HEK293 (cell line): ENCODE data around the gene TLL1.

Source experiments
- CTCF ChIA-PET: fragments of 350-600 bp; formaldehyde crosslinking; extraction: SDS; loops from one replicate; lab custom pipeline; 2021; ENCODE audit warnings: antibody characterized with exemption; lab: Yijun Ruan, JAX
- POLR2A ChIA-PET: fragments of 300-600 bp; formaldehyde crosslinking; extraction: SDS; loops from one replicate; lab custom pipeline; 2020; ENCODE audit warnings: antibody characterized with exemption, inconsistent platforms; lab: Yijun Ruan, JAX
- H3K27ac ChIP-seq: fragments of 200-500 bp; sonication (Bioruptor generic); 2 replicates; pipeline ENCODE4 v1.5.1; 2014; ENCODE audit warnings: low read depth, low read length, control low read depth, inconsistent platforms; ENCODE audit errors: extremely low read depth
- H3K36me3 ChIP-seq, 2 experiments: fragments of 200-500 bp in 1 of 2; sonication (Bioruptor generic) in 1 of 2; 1 replicate in 1 of 2; 2 replicates in 1 of 2; pipeline ENCODE4 v1.5.1; 2014 to 2017; ENCODE audit warnings: inconsistent platforms in 2 of 2, low read length in 2 of 2; ENCODE audit not compliant: control insufficient read depth in 2 of 2, insufficient read depth in 1 of 2
- H3K4me1 ChIP-seq: fragments of 200-500 bp; sonication (Bioruptor generic); 2 replicates; pipeline ENCODE4 v1.5.1; 2014; ENCODE audit warnings: mild to moderate bottlenecking, low read length, inconsistent platforms; ENCODE audit not compliant: control insufficient read depth, insufficient read depth
- H3K4me3 ChIP-seq: 2 replicates; pipeline ENCODE4 v1.5.1; 2011; ENCODE audit warnings: low read depth, mild to moderate bottlenecking, control low read depth, low read length, moderate library complexity
- H3K9me3 ChIP-seq: fragments of 200-500 bp; sonication (Bioruptor generic); 2 replicates; pipeline ENCODE4 v1.5.1; 2014; ENCODE audit warnings: low read depth, low read length, inconsistent platforms; ENCODE audit not compliant: control insufficient read depth, insufficient read depth
- KLF16 ChIP-seq: fragments of 450-650 bp; formaldehyde crosslinking; IDR thresholded peaks from 2 replicates; pipeline ENCODE4 v1.5.1; 2017; ENCODE audit warnings: missing biosample characterization, missing genetic modification characterization
- MZF1 ChIP-seq: fragments of 450-650 bp; formaldehyde crosslinking; IDR thresholded peaks from 2 replicates; pipeline ENCODE4 v1.5.1; 2017; ENCODE audit warnings: missing biosample characterization, missing genetic modification characterization, borderline replicate concordance
- ZBTB48 ChIP-seq: fragments of 450-650 bp; formaldehyde crosslinking; IDR thresholded peaks from 2 replicates; pipeline ENCODE4 v1.5.1; 2016; ENCODE audit warnings: missing biosample characterization, missing genetic modification characterization
- ZNF19 ChIP-seq: fragments of 450-650 bp; formaldehyde crosslinking; IDR thresholded peaks from 2 replicates; pipeline ENCODE4; 2016; ENCODE audit warnings: missing biosample characterization, missing genetic modification characterization, low read depth
- ZNF211 ChIP-seq: fragments of 450-650 bp; formaldehyde crosslinking; IDR thresholded peaks from 2 replicates; pipeline ENCODE4 v1.5.1; 2016; ENCODE audit warnings: low read depth, missing biosample characterization, missing genetic modification characterization
- ZNF214 ChIP-seq: fragments of 450-650 bp; formaldehyde crosslinking; IDR thresholded peaks from 2 replicates; pipeline ENCODE4 v1.5.1; 2017; ENCODE audit warnings: missing biosample characterization, mild to moderate bottlenecking, missing genetic modification characterization, borderline replicate concordance
- ZNF221 ChIP-seq: fragments of 450-650 bp; formaldehyde crosslinking; IDR thresholded peaks from 2 replicates; pipeline ENCODE4 v1.5.1; 2017; ENCODE audit warnings: missing biosample characterization, missing genetic modification characterization, borderline replicate concordance
- ZNF239 ChIP-seq: fragments of 450-650 bp; formaldehyde crosslinking; IDR thresholded peaks from 2 replicates; pipeline ENCODE4 v1.5.1; 2016; ENCODE audit warnings: missing biosample characterization, missing genetic modification characterization
- ZNF274 ChIP-seq, 2 experiments: fragments of 200-500 bp in 1 of 2; fragments of 450-650 bp in 1 of 2; sonication (Bioruptor generic) in 1 of 2; formaldehyde crosslinking in 1 of 2; IDR thresholded peaks; 2 replicates each; pipeline versions ENCODE4 v1.5.1 to v1.6.1; 2014 to 2016; ENCODE audit warnings: borderline replicate concordance in 1 of 2, inconsistent platforms in 1 of 2, low read length in 1 of 2, missing biosample characterization in 1 of 2, missing genetic modification characterization in 1 of 2
- ZNF292 ChIP-seq: fragments of 450-650 bp; formaldehyde crosslinking; IDR thresholded peaks from 2 replicates; pipeline ENCODE4 v1.5.1; 2016; ENCODE audit warnings: low read depth, missing biosample characterization, missing genetic modification characterization, borderline replicate concordance
- ZNF416 ChIP-seq: fragments of 450-650 bp; formaldehyde crosslinking; IDR thresholded peaks from 2 replicates; pipeline ENCODE4 v1.5.1; 2016; ENCODE audit warnings: missing biosample characterization, missing genetic modification characterization
- ZNF596 ChIP-seq: fragments of 450-650 bp; IDR thresholded peaks from 2 replicates; pipeline ENCODE4 v1.5.0; 2018; ENCODE audit warnings: missing biosample characterization, mild to moderate bottlenecking, missing genetic modification characterization, moderate library complexity
- ZNF610 ChIP-seq: fragments of 450-650 bp; formaldehyde crosslinking; IDR thresholded peaks from 2 replicates; pipeline ENCODE4 v1.5.1; 2016; ENCODE audit warnings: missing biosample characterization, missing genetic modification characterization, borderline replicate concordance
- ZNF76 ChIP-seq: fragments of 450-650 bp; formaldehyde crosslinking; IDR thresholded peaks from 2 replicates; pipeline ENCODE4; 2016; ENCODE audit warnings: low read depth, missing biosample characterization, missing genetic modification characterization, borderline replicate concordance
- ZNF777 ChIP-seq: fragments of 450-650 bp; formaldehyde crosslinking; IDR thresholded peaks from 2 replicates; pipeline ENCODE4 v1.5.1; 2017; ENCODE audit warnings: missing biosample characterization, missing genetic modification characterization, borderline replicate concordance
- TF ChIP-seq, protein P1 (sequence below): fragments of 450-650 bp; formaldehyde crosslinking; IDR thresholded peaks from 2 replicates; pipeline ENCODE4 v1.5.1; 2017; ENCODE audit warnings: missing biosample characterization, missing genetic modification characterization
- TF ChIP-seq, protein P2 (sequence below): fragments of 450-650 bp; formaldehyde crosslinking; IDR thresholded peaks from 2 replicates; pipeline ENCODE4 v1.5.1; 2016; ENCODE audit warnings: missing biosample characterization, missing genetic modification characterization
- TF ChIP-seq, protein P3 (sequence below): fragments of 450-650 bp; formaldehyde crosslinking; IDR thresholded peaks from 2 replicates; pipeline ENCODE4 v1.5.1; 2017; ENCODE audit warnings: missing biosample characterization, missing genetic modification characterization
- TF ChIP-seq, protein P4 (sequence below): fragments of 450-650 bp; formaldehyde crosslinking; IDR thresholded peaks from 2 replicates; pipeline ENCODE4 v1.5.1; 2016; ENCODE audit warnings: missing biosample characterization, missing genetic modification characterization

The TLL1 gene

DNA sequence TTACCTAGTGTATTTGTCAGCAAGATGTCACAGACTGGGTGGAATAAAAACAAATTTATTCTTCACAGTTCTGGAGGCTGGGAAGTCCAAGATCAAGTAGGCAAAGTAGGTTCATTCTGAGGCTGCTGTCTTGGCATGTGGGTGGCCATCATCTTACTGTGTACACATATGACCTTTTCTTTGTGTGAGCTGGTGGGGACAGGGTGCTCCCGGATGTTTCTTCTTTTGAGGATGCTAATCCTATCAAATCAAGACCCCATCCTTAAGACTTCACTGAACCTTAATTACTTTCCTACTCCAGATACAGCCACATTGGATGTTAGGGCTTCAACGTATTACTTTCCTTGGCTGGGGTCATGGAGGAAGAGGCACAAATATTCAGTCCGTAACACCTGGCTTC, 74.0 kb downstream of the TLL1 start:
- no peak overlapping the region for H3K4me3 ChIP-seq
- no peak overlapping the region for H3K27ac ChIP-seq
- no peaks in the 10 kb centered on the region for H3K36me3 ChIP-seq
- ChIA-PET CTCF (interaction anchor here (0.5 kb wide), 1 partner anchor 385 kb away, joined by 3 read pairs; no protein-coding TSS in a partner anchor), POLR2A (no interaction called here)
- H3K4me1 ChIP-seq = no peaks in the 10 kb centered on the region
- H3K9me3 ChIP-seq = no peaks in the 10 kb centered on the region
- no peak for TF ChIP-seq ZNF596
- no peak for TF ChIP-seq ZNF19 (tag by site-specific recombination)
- TF ChIP-seq, protein P1, sequence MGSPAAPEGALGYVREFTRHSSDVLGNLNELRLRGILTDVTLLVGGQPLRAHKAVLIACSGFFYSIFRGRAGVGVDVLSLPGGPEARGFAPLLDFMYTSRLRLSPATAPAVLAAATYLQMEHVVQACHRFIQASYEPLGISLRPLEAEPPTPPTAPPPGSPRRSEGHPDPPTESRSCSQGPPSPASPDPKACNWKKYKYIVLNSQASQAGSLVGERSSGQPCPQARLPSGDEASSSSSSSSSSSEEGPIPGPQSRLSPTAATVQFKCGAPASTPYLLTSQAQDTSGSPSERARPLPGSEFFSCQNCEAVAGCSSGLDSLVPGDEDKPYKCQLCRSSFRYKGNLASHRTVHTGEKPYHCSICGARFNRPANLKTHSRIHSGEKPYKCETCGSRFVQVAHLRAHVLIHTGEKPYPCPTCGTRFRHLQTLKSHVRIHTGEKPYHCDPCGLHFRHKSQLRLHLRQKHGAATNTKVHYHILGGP (tag by site-specific recombination) = no peak
- TF ChIP-seq ZNF211 (tag by site-specific recombination) = no peak
- no peak for TF ChIP-seq KLF16 (tag by site-specific recombination)
- TF ChIP-seq, protein P2, sequence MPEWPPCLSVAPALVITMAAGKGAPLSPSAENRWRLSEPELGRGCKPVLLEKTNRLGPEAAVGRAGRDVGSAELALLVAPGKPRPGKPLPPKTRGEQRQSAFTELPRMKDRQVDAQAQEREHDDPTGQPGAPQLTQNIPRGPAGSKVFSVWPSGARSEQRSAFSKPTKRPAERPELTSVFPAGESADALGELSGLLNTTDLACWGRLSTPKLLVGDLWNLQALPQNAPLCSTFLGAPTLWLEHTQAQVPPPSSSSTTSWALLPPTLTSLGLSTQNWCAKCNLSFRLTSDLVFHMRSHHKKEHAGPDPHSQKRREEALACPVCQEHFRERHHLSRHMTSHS = no peak
- TF ChIP-seq ZBTB48 = no peak
- no peak for TF ChIP-seq ZNF239 (tag by site-specific recombination)
- TF ChIP-seq ZNF214 (tag by site-specific recombination) = no peak
- TF ChIP-seq, protein P3, sequence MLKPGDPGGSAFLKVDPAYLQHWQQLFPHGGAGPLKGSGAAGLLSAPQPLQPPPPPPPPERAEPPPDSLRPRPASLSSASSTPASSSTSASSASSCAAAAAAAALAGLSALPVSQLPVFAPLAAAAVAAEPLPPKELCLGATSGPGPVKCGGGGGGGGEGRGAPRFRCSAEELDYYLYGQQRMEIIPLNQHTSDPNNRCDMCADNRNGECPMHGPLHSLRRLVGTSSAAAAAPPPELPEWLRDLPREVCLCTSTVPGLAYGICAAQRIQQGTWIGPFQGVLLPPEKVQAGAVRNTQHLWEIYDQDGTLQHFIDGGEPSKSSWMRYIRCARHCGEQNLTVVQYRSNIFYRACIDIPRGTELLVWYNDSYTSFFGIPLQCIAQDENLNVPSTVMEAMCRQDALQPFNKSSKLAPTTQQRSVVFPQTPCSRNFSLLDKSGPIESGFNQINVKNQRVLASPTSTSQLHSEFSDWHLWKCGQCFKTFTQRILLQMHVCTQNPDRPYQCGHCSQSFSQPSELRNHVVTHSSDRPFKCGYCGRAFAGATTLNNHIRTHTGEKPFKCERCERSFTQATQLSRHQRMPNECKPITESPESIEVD (tag by site-specific recombination) = no peak
- TF ChIP-seq ZNF777 = no peak
- no peak for TF ChIP-seq ZNF292 (tag by site-specific recombination)
- TF ChIP-seq, protein P4, sequence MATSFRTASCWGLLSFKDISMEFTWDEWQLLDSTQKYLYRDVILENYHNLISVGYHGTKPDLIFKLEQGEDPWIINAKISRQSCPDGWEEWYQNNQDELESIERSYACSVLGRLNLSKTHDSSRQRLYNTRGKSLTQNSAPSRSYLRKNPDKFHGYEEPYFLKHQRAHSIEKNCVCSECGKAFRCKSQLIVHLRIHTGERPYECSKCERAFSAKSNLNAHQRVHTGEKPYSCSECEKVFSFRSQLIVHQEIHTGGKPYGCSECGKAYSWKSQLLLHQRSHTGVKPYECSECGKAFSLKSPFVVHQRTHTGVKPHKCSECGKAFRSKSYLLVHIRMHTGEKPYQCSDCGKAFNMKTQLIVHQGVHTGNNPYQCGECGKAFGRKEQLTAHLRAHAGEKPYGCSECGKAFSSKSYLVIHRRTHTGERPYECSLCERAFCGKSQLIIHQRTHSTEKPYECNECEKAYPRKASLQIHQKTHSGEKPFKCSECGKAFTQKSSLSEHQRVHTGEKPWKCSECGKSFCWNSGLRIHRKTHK (tag by site-specific recombination) = no peak
- TF ChIP-seq ZNF221 (tag by site-specific recombination) = no peak

DNA sequence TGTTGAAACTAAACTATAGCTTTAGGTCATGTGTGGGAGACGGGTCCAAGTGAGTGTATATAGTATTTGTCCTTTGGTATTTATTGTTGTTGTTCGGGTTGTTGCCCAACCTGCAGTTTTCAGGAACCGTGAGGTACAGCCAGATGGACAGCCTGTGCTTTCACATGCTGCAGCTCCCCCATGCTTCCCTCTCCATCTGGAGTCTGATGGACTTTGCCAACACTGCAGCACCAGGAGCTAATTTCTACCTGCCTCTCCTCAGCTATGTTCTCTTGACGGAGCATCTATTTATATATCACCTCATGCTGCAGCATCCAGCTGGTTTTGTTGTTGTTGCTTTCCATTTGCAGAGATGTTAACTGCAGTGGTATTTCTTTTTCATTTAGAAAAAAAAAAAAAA, 80.1 kb downstream of the TLL1 start:
- ChIA-PET CTCF (no interaction called here), POLR2A (no interaction called here)
- Histone ChIP-seq H3K4me1 (no peaks in the 10 kb centered on the region), H3K4me3 (no peak overlapping the region), H3K9me3 (no peaks in the 10 kb centered on the region), H3K36me3 (no peaks in the 10 kb centered on the region), H3K27ac (no peak overlapping the region)
- TF ChIP-seq MZF1 (tag by site-specific recombination) (no peak), ZNF76 (tag by site-specific recombination) (no peak), ZNF274 (IDR thresholded peaks at IDR 0.05; ENCODE audit: low read length) (no peak), ZNF274 (tag by site-specific recombination; IDR thresholded peaks at IDR 0.05; ENCODE audit: borderline replicate concordance) (no peak), ZNF610 (no peak), ZNF416 (tag by site-specific recombination) (no peak)
